ENCODE data around the gene CHEK2.

The CHEK2 gene

DNA sequence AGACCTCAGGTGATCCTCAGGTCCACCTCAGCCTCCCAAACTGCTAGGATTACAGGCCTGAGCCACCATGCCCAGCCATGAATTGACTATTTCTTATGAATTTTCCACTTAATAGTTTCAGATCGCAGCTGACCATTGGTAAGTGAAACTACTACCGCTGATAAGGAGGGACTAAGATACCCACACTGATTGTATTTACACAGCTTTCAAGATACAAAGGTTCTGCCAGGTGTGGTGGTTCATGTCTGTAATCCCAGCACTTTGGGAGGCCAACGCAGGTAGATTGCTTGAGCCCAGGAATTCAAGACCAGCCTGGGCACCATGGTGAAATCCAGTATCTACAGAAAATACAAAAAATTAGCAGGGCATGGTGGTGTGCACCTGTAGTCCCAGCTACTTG lies 3.9 kb downstream of the CHEK2 start:
- TF ChIP-seq POLR2AphosphoS5 (IDR thresholded peaks at IDR 0.05; ENCODE audit: low read depth, low read length) (no peak), POLR2A (IDR thresholded peaks at IDR 0.05; ENCODE audit: low read depth, low read length) (no peak)
- DNase-seq (ENCODE audit: insufficient read length) (no peak), FAIRE-seq (no peak)

GRCh38 chr22:28736301-28737155 lies 5.1 kb downstream of the CHEK2 start:
- TF ChIP-seq TAF1 (IDR thresholded peaks at IDR 0.05; ENCODE audit: borderline replicate concordance, low read depth, low read length) (no peak), POLR2A (IDR thresholded peaks at IDR 0.05; ENCODE audit: low read depth, low read length) (no peak), POLR2AphosphoS5 (IDR thresholded peaks at IDR 0.05; ENCODE audit: low read depth, low read length) (no peak)
- FAIRE-seq = peak; percentile 5
- DNase-seq (ENCODE audit: insufficient read length) = no peak

DNA sequence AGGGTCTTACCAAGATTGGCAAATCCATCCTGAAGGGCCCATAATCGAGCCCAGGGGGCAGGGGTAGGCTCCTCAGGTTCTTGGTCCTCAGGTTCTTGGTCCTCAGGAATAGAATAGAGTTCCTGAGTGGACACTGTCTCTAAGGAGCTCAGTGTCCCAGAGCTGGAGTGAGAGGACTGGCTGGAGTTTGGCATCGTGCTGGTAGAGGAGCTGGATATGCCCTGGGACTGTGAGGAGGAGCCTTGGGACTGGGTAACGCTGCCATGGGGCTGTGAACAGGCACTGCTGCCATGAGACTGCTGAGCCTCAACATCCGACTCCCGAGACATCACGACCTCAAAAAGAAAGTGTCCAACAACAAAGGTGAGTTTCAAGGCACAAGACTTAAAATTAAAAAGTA lies 7.2 kb downstream of the CHEK2 start:
- TF ChIP-seq TAF1 (IDR thresholded peaks at IDR 0.05; ENCODE audit: borderline replicate concordance, low read depth, low read length) (no peak), POLR2A (IDR thresholded peaks at IDR 0.05; ENCODE audit: low read depth, low read length) (no peak), POLR2AphosphoS5 (IDR thresholded peaks at IDR 0.05; ENCODE audit: low read depth, low read length) (no peak)
- DNase-seq (ENCODE audit: insufficient read length) (no peak), FAIRE-seq (no peak)

GRCh38 chr22:28730179-28730578 lies 11.4 kb downstream of the CHEK2 start:
- no peak for DNase-seq (ENCODE audit: insufficient read length)
- no peak for TF ChIP-seq POLR2A (IDR thresholded peaks at IDR 0.05; ENCODE audit: low read depth, low read length)
- TF ChIP-seq TAF1 (IDR thresholded peaks at IDR 0.05; ENCODE audit: borderline replicate concordance, low read depth, low read length) = no peak
- no peak for TF ChIP-seq POLR2AphosphoS5 (IDR thresholded peaks at IDR 0.05; ENCODE audit: low read depth, low read length)
- no peak for FAIRE-seq

GRCh38 chr22:28728621-28729313 lies 12.9 kb downstream of the CHEK2 start:
- no peak for FAIRE-seq
- no peak for DNase-seq (ENCODE audit: insufficient read length)
- no peak for TF ChIP-seq TAF1 (IDR thresholded peaks at IDR 0.05; ENCODE audit: borderline replicate concordance, low read depth, low read length)
- no peak for TF ChIP-seq POLR2AphosphoS5 (IDR thresholded peaks at IDR 0.05; ENCODE audit: low read depth, low read length)
- TF ChIP-seq POLR2A (IDR thresholded peaks at IDR 0.05; ENCODE audit: low read depth, low read length) = no peak

- TF ChIP-seq POLR2AphosphoS5 (IDR thresholded peaks at IDR 0.05; ENCODE audit: low read depth, low read length) (no peak), POLR2A (IDR thresholded peaks at IDR 0.05; ENCODE audit: low read depth, low read length) (no peak), TAF1 (IDR thresholded peaks at IDR 0.05; ENCODE audit: borderline replicate concordance, low read depth, low read length) (no peak)
- DNase-seq (ENCODE audit: insufficient read length) = no peak
- no peak for FAIRE-seq
Observed at GRCh38 chr22:28728002-28728401, 13.6 kb downstream of the CHEK2 start.

GRCh38 chr22:28718044-28718443 lies 23.6 kb downstream of the CHEK2 start:
- FAIRE-seq (no peak), DNase-seq (ENCODE audit: insufficient read length) (no peak)
- no peak for TF ChIP-seq TAF1 (IDR thresholded peaks at IDR 0.05; ENCODE audit: borderline replicate concordance, low read depth, low read length)

DNA sequence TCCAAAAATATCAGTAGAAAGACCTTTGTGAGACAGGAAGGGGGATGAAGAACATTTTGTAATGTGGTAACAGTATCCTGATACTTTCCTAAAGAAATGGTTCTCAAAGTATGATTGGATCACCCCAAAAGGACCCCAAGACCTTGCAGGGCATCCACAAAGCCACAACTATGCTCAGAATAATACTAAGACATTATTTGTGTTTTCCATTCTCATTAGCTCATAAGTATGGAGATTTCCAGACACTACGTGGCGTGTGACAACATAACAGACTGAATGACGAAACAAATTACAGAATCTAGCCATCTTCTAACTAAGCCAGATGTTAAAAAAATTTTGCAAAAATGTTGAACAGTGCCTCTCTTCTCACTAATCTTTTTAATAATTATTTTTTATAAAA lies 24.9 kb downstream of the CHEK2 start:
- no peak for FAIRE-seq
- TF ChIP-seq TAF1 (IDR thresholded peaks at IDR 0.05; ENCODE audit: borderline replicate concordance, low read depth, low read length) = no peak
- TF ChIP-seq POLR2AphosphoS5 (IDR thresholded peaks at IDR 0.05; ENCODE audit: low read depth, low read length) = no peak
- no peak for TF ChIP-seq POLR2A (IDR thresholded peaks at IDR 0.05; ENCODE audit: low read depth, low read length)
- DNase-seq (ENCODE audit: insufficient read length) = no peak

DNA sequence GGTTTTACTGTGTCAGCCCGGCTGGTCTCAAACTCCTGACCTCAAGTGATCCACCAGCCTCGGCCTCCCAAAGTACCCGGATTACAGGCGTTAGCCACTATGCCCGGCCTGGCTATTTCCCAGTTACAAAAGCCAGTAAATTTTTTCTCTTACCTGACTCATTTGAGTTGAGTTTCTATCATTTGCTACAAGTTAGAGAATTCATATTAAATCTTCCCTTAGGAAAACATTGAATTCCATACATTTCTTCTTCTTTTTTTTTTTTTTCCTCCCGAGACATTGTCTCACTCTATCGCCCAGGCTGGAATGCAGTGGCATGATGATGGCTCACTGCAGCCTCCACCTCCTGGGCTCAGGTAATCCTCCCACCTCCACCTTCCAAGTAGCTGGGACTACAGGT lies 26.0 kb downstream of the CHEK2 start:
- DNase-seq (ENCODE audit: insufficient read length) (no peak), FAIRE-seq (no peak)
- no peak for TF ChIP-seq POLR2A (IDR thresholded peaks at IDR 0.05; ENCODE audit: low read depth, low read length)
- TF ChIP-seq POLR2AphosphoS5 (IDR thresholded peaks at IDR 0.05; ENCODE audit: low read depth, low read length) = no peak

DNA sequence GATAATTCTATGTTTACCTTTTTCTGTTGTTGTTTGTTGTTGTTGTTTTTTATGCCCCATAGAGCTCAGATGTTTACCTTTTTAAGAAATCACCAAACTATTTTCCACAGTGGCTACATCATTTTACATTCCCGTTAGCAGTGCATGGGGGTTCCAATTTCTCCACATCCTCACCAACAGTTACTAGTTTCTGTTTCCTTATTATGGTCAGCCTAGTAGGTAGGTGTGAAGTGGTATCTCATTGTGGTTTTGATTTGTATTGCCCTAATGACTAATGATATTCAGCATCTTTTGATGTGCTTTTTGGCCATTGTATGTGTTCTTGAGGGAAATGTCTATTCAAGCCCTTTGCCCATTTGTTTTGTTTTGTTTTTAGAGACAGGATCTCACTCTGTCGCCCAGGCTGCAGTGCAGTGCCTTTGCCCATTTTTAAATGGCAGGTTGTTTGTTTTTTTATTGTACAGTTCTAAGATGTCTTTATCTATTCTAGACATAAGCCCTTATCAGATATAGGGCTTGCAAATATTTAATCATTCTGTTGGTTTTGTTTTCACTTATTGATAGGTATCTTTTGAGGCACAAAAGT lies 27.5 kb downstream of the CHEK2 start:
- FAIRE-seq (no peak), DNase-seq (ENCODE audit: insufficient read length) (no peak)

DNA sequence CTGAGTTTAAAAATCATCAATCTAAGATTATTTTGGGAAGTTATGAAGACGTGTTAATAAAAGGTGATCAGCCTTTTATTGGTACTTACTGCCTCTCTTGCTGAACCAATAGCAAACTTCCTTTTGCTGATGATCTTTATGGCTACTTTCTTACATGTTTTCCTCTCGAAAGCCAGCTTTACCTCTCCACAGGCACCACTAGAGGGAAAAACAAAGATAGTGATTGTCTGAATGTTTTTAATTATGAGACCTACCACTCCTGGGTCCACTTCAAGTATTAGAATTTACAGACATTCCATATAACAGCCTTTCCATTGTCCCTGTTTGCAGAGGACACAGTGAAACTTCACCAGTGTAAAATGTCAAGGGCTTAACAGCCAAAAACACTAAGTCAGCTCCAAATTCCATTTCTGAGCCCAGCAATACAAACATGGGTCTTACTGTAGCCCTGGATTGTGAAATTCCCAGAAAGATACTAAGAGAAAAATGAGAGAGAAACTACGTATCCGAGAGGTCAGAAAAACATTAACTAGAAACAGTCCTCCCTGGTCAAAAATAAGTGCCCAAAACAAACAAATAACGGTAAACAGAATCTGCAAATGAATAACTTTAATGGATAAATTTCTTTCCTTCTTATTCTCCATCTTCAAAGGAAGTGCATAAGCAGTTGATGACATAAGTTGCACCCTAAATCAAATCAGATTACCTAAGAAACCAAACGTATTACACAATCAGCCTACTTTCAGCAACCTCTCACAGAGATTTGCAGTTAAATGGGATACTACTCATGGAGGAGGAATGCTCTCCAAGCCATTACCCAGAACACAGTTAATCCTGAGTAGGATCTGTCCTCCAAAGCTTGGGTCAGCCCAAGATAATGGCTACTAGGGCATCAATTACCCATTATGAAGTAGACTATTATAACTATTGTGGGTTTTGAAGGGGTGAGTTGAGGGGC lies 29.5 kb downstream of the CHEK2 start:
- no peak for DNase-seq (ENCODE audit: insufficient read length)
- no peak for FAIRE-seq
- TF ChIP-seq POLR2A (IDR thresholded peaks at IDR 0.05; ENCODE audit: low read depth, low read length) = no peak
- TF ChIP-seq TAF1 (IDR thresholded peaks at IDR 0.05; ENCODE audit: borderline replicate concordance, low read depth, low read length) = no peak
- no peak for TF ChIP-seq POLR2AphosphoS5 (IDR thresholded peaks at IDR 0.05; ENCODE audit: low read depth, low read length)

More for the DNA sequence above, 27.5 kb downstream of the CHEK2 start:
- no peak for TF ChIP-seq POLR2AphosphoS5 (IDR thresholded peaks at IDR 0.05; ENCODE audit: low read depth, low read length)
- TF ChIP-seq TAF1 (IDR thresholded peaks at IDR 0.05; ENCODE audit: borderline replicate concordance, low read depth, low read length) = no peak
- TF ChIP-seq POLR2A (IDR thresholded peaks at IDR 0.05; ENCODE audit: low read depth, low read length) = no peak

All from GM12892 (cell line).